Measurements from ENCODE around the gene ANXA10.
"Not testable (repeated sequence)": the region's sequence is repeated elsewhere in the genome, so short reads cannot be mapped to it uniquely, and the experiment has no call there.

ANXA10 gene

DNA sequence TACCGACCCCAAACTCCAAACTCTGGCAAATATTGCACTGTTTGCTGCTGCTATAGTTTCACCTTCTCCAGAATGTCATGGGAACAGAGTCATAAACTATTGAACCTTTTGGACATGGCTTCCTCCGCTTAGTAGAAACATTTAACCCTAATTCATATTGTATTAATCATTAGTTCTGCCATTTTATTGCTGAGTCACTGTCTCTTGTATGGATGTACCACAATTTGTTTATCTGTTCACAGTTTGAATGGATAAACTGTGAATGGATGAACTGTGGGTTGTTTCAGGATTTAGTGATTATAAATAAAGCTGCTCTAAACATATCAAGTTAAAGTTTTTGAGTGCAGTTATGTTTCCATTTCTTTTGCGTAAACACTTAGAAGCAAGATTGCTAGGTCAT lies 10.1 kb downstream of the ANXA10 start:
- H3K4me3 ChIP-seq (ENCODE audit: control insufficient read depth, low read depth, low read length), result no peak overlapping the region
- TF ChIP-seq, protein P1, sequence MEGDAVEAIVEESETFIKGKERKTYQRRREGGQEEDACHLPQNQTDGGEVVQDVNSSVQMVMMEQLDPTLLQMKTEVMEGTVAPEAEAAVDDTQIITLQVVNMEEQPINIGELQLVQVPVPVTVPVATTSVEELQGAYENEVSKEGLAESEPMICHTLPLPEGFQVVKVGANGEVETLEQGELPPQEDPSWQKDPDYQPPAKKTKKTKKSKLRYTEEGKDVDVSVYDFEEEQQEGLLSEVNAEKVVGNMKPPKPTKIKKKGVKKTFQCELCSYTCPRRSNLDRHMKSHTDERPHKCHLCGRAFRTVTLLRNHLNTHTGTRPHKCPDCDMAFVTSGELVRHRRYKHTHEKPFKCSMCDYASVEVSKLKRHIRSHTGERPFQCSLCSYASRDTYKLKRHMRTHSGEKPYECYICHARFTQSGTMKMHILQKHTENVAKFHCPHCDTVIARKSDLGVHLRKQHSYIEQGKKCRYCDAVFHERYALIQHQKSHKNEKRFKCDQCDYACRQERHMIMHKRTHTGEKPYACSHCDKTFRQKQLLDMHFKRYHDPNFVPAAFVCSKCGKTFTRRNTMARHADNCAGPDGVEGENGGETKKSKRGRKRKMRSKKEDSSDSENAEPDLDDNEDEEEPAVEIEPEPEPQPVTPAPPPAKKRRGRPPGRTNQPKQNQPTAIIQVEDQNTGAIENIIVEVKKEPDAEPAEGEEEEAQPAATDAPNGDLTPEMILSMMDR (IDR thresholded peaks at IDR 0.05; ENCODE audit: control insufficient read depth, insufficient read depth, low read depth, low read length, missing control alignments), result no peak
- DNase-seq (ENCODE audit: low read depth), result no peak

DNA sequence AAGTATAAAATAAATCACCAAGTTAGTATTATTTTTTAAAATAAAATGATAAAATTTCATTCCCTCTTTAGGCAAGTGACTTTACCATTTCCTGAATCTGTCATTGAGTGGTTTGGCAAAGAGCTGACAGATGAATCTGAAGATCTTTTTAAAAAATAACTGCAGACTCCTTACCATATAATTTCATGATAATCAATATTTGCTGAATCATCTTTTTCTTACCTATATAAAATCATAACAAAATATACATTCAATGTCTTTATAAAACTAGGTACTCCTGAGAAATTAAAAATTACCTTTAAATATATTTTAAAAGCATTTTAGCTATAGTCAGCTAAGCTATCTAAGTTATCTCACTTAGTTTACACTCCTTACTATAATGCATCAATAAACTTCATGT lies 17.2 kb downstream of the ANXA10 start:
- no peak for DNase-seq (ENCODE audit: low read depth)
- TF ChIP-seq, protein P1 (IDR thresholded peaks at IDR 0.05; ENCODE audit: control insufficient read depth, insufficient read depth, low read depth, low read length, missing control alignments), result no peak
- no peak overlapping the region for H3K4me3 ChIP-seq (ENCODE audit: control insufficient read depth, low read depth, low read length)

DNA sequence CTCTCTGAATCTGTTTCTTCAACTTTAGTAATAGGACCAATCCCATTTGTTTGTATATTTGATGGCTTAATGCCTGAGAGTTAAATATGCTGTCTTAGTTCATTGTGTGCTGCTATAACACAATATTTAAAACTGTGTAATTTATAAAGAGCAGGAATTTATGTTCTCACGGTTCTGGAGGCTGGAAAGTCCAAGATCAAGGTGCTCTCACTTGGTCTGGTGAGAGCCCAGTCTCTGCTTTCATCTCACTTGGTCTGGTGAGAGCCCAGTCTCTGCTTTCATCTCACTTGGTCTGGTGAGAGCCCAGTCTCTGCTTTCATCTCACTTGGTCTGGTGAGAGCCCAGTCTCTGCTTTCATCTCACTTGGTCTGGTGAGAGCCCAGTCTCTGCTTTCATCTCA lies 20.7 kb downstream of the ANXA10 start:
- H3K4me3 ChIP-seq (ENCODE audit: control insufficient read depth, low read depth, low read length); DNase-seq (ENCODE audit: low read depth): not testable (repeated sequence)

DNA sequence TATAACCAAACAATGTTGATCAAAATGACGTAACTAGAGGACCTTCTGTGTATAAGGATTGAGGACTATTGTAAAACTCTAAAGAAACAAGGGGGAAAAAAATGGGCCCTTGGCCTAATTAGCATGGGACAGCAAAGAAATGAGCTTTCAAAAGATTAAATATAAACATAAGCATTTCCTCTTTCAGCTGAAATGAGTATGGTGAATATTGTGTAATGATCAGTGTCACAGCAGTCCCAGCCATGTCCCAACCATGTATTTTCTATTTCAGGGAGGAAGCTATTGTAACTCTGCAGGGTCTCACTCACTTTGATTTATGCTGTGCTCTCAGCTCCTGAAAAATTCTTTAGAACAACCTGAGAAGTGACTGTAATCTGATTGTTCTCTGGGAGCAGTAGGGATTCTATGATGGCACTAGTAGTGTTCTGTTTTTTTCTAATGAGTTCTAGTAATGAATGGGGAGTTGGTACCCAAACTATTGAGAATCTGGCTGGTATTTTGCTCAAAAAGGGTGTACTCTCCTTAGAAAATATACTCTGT lies 25.8 kb downstream of the ANXA10 start:
- no peak overlapping the region for H3K4me3 ChIP-seq (ENCODE audit: control insufficient read depth, low read depth, low read length)
- TF ChIP-seq, protein P1 (IDR thresholded peaks at IDR 0.05; ENCODE audit: control insufficient read depth, insufficient read depth, low read depth, low read length, missing control alignments), result no peak
- no peak for DNase-seq (ENCODE audit: low read depth)

DNA sequence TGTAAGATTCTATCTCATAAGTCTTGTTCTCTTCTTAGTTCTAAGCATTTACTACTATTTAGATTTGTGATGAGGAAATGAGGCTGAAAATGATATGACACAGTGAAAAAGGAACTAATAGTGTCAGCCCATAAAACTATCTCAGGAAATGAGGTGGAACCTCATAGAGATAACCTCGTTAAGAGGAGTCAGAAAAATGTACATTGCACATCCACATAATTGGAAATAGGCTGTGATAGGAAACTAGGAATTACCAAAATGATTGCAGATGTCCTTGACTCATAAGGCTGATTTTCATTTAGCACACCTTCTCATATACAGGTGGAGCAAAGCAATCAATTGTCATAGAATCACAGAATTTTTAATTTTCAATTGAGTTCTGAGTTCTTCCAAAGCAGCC lies 26.8 kb downstream of the ANXA10 start:
- TF ChIP-seq, protein P1 (IDR thresholded peaks at IDR 0.05; ENCODE audit: control insufficient read depth, insufficient read depth, low read depth, low read length, missing control alignments), result no peak
- H3K4me3 ChIP-seq (ENCODE audit: control insufficient read depth, low read depth, low read length), result no peak overlapping the region
- DNase-seq (ENCODE audit: low read depth), result no peak

DNA sequence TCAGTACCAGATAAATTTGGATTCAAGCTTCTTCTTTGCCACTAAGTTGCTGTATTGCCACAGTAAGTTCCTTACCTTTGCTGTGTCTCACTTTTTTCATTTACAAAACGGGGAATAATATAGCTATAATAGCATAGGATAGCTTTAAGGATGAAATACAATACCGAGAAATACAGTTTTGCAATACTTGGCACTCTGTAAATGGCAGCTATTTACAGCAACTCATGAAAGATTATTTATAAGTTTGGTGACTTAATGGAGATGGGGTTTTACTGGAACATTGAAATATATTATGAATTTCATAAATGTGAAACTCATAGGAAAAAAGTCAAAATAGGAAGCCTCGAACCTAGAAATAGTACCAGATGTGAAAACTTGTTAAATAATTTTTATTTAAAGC lies 27.6 kb downstream of the ANXA10 start:
- TF ChIP-seq, protein P1 (IDR thresholded peaks at IDR 0.05; ENCODE audit: control insufficient read depth, insufficient read depth, low read depth, low read length, missing control alignments), result no peak
- no peak overlapping the region for H3K4me3 ChIP-seq (ENCODE audit: control insufficient read depth, low read depth, low read length)
- no peak for DNase-seq (ENCODE audit: low read depth)

DNA sequence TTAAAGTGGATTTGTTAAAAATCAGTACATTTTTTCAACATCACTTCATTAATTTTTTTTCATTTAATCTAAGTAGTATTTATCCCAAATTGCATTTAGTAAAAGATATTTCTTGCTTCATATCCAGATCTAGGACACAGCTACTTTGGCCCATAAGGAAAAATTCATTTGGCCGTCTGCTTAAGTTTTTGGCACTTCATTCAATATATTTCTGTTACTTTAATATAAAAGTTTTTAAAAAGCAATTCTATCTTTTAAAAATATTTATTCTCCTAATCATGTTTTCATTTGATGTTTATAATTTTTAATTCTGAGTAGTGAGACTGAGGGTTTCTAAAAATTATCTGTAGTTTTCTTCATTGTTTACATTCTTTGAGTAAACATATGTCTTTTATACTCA lies 28.5 kb downstream of the ANXA10 start:
- DNase-seq (ENCODE audit: low read depth), result no peak
- no peak overlapping the region for H3K4me3 ChIP-seq (ENCODE audit: control insufficient read depth, low read depth, low read length)
- TF ChIP-seq, protein P1 (IDR thresholded peaks at IDR 0.05; ENCODE audit: control insufficient read depth, insufficient read depth, low read depth, low read length, missing control alignments), result no peak

Measured in AG09309 (cell line).